IMR-90 (cell line): ENCODE measurements around the gene ZCCHC24. TPM values are rescaled to one million over a fixed set of nuclear protein-coding genes. Genes with fewer than 3 reads are reported as not detected.

Source experiments
- ATAC-seq: fragments of 200-7000 bp; cut with Tn5 transposase; 2 replicates; pipeline ENCODE4 v1.9.1; 2020; ENCODE audit warnings: low read depth, mild to moderate bottlenecking, moderate library complexity
- BruUV-seq: library from RNA; stranded (reverse); fragments of 400-500 nt; replicated peaks from 2 replicates; lab custom pipeline; 2021; lab: Mats Ljungman, UMichigan
- CTCF ChIA-PET: fragments of 300-600 bp; formaldehyde crosslinking; extraction: SDS; loops from one replicate; lab custom pipeline; 2021; ENCODE audit warnings: antibody characterized with exemption; lab: Yijun Ruan, JAX
- POLR2A ChIA-PET: fragments of 300-600 bp; sonication (Branson Sonifier 250); formaldehyde crosslinking; loops from one replicate; lab custom pipeline; 2022; ENCODE audit warnings: antibody characterized with exemption; ENCODE audit not compliant: unreplicated experiment; lab: Charles Lee
- DNase-seq: peaks from one replicate; pipeline ENCODE4 v3.0.0; 2013
- H2AFZ ChIP-seq: replicated peaks from 2 replicates; pipeline ENCODE3; 2013; ENCODE audit warnings: low read length, mild to moderate bottlenecking; ENCODE audit not compliant: poor library complexity
- H2AK5ac ChIP-seq: 2 replicates; pipeline ENCODE4 v1.6.1; 2013; ENCODE audit warnings: low read depth, low read length, inconsistent platforms
- H2AK9ac ChIP-seq: replicated peaks from 2 replicates; pipeline ENCODE3; 2013; ENCODE audit warnings: mild to moderate bottlenecking, low read depth, low read length, moderate library complexity; ENCODE audit not compliant: poor library complexity
- H2BK120ac ChIP-seq: 2 replicates; pipeline ENCODE4 v1.6.1; 2013; ENCODE audit warnings: low read depth, low read length, inconsistent platforms
- H2BK15ac ChIP-seq: 3 replicates; pipeline ENCODE4 v1.6.1; 2013; ENCODE audit warnings: low read depth, low read length, inconsistent platforms
- H2BK20ac ChIP-seq: 2 replicates; pipeline ENCODE4 v1.6.1; 2013; ENCODE audit warnings: low read depth, mild to moderate bottlenecking, inconsistent platforms, low read length, moderate library complexity
- H2BK5ac ChIP-seq: 2 replicates; pipeline ENCODE4 v1.6.1; 2013; ENCODE audit warnings: mild to moderate bottlenecking, low read depth, low read length, inconsistent platforms; ENCODE audit not compliant: poor library complexity, severe bottlenecking
- H3K14ac ChIP-seq: replicated peaks from 2 replicates; pipeline ENCODE4 v1.6.1; 2013; ENCODE audit warnings: low read depth, low read length, inconsistent platforms
- H3K18ac ChIP-seq: 2 replicates; pipeline ENCODE4 v1.6.1; 2013; ENCODE audit warnings: low read depth, low read length, control low read depth
- H3K23ac ChIP-seq: 2 replicates; pipeline ENCODE4 v1.6.1; 2013; ENCODE audit warnings: low read depth, low read length, inconsistent platforms
- H3K27ac ChIP-seq: 2 replicates; pipeline ENCODE4 v1.5.1; 2013; ENCODE audit warnings: mild to moderate bottlenecking, control low read depth, low read length; ENCODE audit not compliant: insufficient read depth
- H3K27me3 ChIP-seq: 2 replicates; pipeline ENCODE4 v1.6.1; 2013; ENCODE audit warnings: low read length; ENCODE audit not compliant: control insufficient read depth, insufficient read depth
- H3K36me3 ChIP-seq: 2 replicates; pipeline ENCODE4 v1.6.1; 2013; ENCODE audit warnings: low read length, mixed read lengths; ENCODE audit not compliant: control insufficient read depth, insufficient read depth
- H3K4ac ChIP-seq: 2 replicates; pipeline ENCODE4 v1.6.1; 2013; ENCODE audit warnings: low read depth, low read length, inconsistent platforms
- H3K4me1 ChIP-seq: 2 replicates; pipeline ENCODE4 v1.6.1; 2013; ENCODE audit warnings: low read length, mixed read lengths; ENCODE audit not compliant: control insufficient read depth, insufficient read depth
- H3K4me2 ChIP-seq: 2 replicates; pipeline ENCODE4 v1.6.1; 2013; ENCODE audit warnings: low read depth, mild to moderate bottlenecking, control low read depth, low read length, moderate library complexity
- H3K4me3 ChIP-seq: 2 replicates; pipeline ENCODE4 v1.5.1; 2013; ENCODE audit warnings: low read depth, mild to moderate bottlenecking, control low read depth, low read length, moderate library complexity; ENCODE audit not compliant: insufficient read depth
- H3K56ac ChIP-seq: 2 replicates; pipeline ENCODE4 v1.6.1; 2013; ENCODE audit warnings: low read length, inconsistent platforms; ENCODE audit not compliant: insufficient read depth; ENCODE audit errors: extremely low read depth
- H3K79me1 ChIP-seq, 2 experiments: 2 replicates each; pipeline ENCODE4 v1.6.1; 2013; ENCODE audit warnings: low read length in 2 of 2, inconsistent platforms in 1 of 2, low read depth in 1 of 2
- H3K9ac ChIP-seq: 2 replicates; pipeline ENCODE4 v1.6.1; 2013; ENCODE audit warnings: low read depth, low read length, control low read depth
- H3K9me1 ChIP-seq: 2 replicates; pipeline ENCODE4 v1.6.1; 2013; ENCODE audit warnings: low read length, inconsistent platforms; ENCODE audit not compliant: insufficient read depth
- H3K9me3 ChIP-seq: 2 replicates; pipeline ENCODE4 v1.6.1; 2013; ENCODE audit warnings: low read length; ENCODE audit not compliant: control insufficient read depth, insufficient read depth
- H4K20me1 ChIP-seq: 2 replicates; pipeline ENCODE4 v1.6.1; 2013; ENCODE audit warnings: low read length, inconsistent platforms; ENCODE audit not compliant: insufficient read depth
- H4K5ac ChIP-seq: 2 replicates; pipeline ENCODE4 v1.6.1; 2013; ENCODE audit warnings: mild to moderate bottlenecking, low read depth, low read length, control low read depth
- H4K8ac ChIP-seq, 2 experiments: 2 replicates each; pipeline ENCODE4 v1.6.1; 2013; ENCODE audit warnings: low read depth in 2 of 2, low read length in 2 of 2, control low read depth in 1 of 2, inconsistent platforms in 1 of 2
- H4K91ac ChIP-seq: 2 replicates; pipeline ENCODE4 v1.6.1; 2013; ENCODE audit warnings: low read depth, low read length, inconsistent platforms; ENCODE audit not compliant: insufficient read depth
- BHLHE40 ChIP-seq: fragments of 150-350 bp; IDR thresholded peaks from 2 replicates; pipeline ENCODE4 v1.6.1; 2016; ENCODE audit warnings: mild to moderate bottlenecking, low read depth, low read length
- FOS ChIP-seq: fragments of 150-350 bp; IDR thresholded peaks from 2 replicates; pipeline ENCODE4 v1.6.1; 2016; ENCODE audit warnings: low read depth, low read length
- MAFK ChIP-seq: IDR thresholded peaks from 2 replicates; pipeline ENCODE4 v1.6.1; 2012; ENCODE audit warnings: low read depth, low read length, improper control_type of control experiment
- MXI1 ChIP-seq: IDR thresholded peaks from 2 replicates; pipeline ENCODE4 v1.6.1; 2012; ENCODE audit warnings: low read depth, mild to moderate bottlenecking, low read length, moderate library complexity, borderline replicate concordance
- POLR2A ChIP-seq: IDR thresholded peaks from 2 replicates; pipeline ENCODE4 v1.6.1; 2012; ENCODE audit warnings: mild to moderate bottlenecking, low read depth, low read length
- SMC3 ChIP-seq: fragments of 150-350 bp; IDR thresholded peaks from 2 replicates; pipeline ENCODE4 v1.6.1; 2016; ENCODE audit warnings: low read depth, mild to moderate bottlenecking, antibody characterized with exemption, low read length, moderate library complexity
- WGBS, 2 experiments: methylation state at CpG; one replicate each; pipeline versions ENCODE4 v1.1.5 to v1.1.7; 2013; ENCODE audit warnings: missing lambda C conversion rate in 2 of 2; ENCODE audit not compliant: insufficient read length in 1 of 2; ENCODE audit errors: extremely low coverage in 2 of 2; 5-methylcytosine and 5-hydroxymethylcytosine counted together
- dilution Hi-C: fragments of 300-500 bp; cut with HindIII; formaldehyde crosslinking; loops from one replicate; pipeline ENCODE4 v1.14.3; 2018; ENCODE audit warnings: low sequenced_read_pairs; ENCODE audit not compliant: unreplicated experiment
- in situ Hi-C: fragments of 300-500 bp; cut with MboI; formaldehyde crosslinking; loops from 3 replicates; pipeline ENCODE4 v1.14.3; 2019; ENCODE audit warnings: low sequenced_read_pairs, inconsistent platforms, mixed read lengths
- intact Hi-C: fragments of 100-400 bp; cut with micrococcal nuclease; formaldehyde crosslinking; loops from 2 replicates; pipeline ENCODE4 v1.10.0; 2022
- polyA plus RNA-seq, 3 experiments: library from polyadenylated mRNA; depleted of rRNA; stranded (reverse); fragments of >200 nt; gene quantifications; 2 replicates each; pipeline ENCODE4 v1.2.3, GENCODE V29; 2012; ENCODE audit warnings: low replicate concordance in 1 of 3
- total RNA-seq: library from RNA; depleted of rRNA; stranded (reverse); fragments of >200 nt; gene quantifications from 2 replicates; pipeline ENCODE4 v1.2.3, GENCODE V29; 2012
- TF ChIP-seq, protein P1 (sequence below): conservative IDR thresholded peaks from 2 replicates; pipeline ENCODE4 v1.5.1; 2012; ENCODE audit warnings: mild to moderate bottlenecking, low read depth, low read length, improper control_type of control experiment

Gene ZCCHC24
- total and polyA plus RNA-seq, 2 of the 4 experiments (the other 2 are of a cell fraction), result 15.1 to 25.9 TPM

DNA sequence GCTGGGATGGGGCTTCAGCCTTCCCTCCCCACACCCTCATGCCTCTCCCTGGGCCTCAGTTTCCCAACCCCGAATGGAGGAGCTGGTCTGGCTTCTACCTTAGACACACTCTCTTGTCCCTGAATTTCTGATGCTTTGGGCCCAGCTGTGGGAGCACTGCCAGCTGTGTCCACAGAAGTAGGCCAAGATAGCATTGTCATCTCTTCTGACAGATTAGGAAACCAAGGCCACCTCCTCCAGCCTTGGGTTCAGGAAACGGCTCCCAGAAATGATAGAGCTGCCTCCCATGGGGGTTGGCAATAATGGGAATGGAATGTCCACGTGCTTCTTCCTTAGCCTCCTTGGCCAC is 96.8 kb downstream of the ZCCHC24 start:
- Histone ChIP-seq H3K79me1 (peaks cover 30 to 47% of the 10 kb centered on the region in 2 experiments), H2AK9ac (peak overlapping the region; percentile 95), H3K14ac (peak overlapping the region; percentile 94), H2AFZ (no peak overlapping the region), H3K56ac (no peak overlapping the region), H3K4me3 (peak overlapping the region; percentile 90), H3K27me3 (no peaks in the 10 kb centered on the region), H3K4me2 (peak overlapping the region; percentile 97), H4K5ac (peak overlapping the region; percentile 64; the same call in 1 of the 2 replicates), H3K9me3 (no peaks in the 10 kb centered on the region), H3K27ac (peak overlapping the region; percentile 70), H2BK15ac (0 out of 3 replicates have a peak overlapping the region, but pooled peaks have one; percentile 0), H3K9me1 (peaks cover 20% of the 10 kb centered on the region), H3K9ac (peak overlapping the region; percentile 90), H2BK5ac (peak overlapping the region; percentile 59), H3K4ac (peak overlapping the region; percentile 79), H3K18ac (0 out of 2 replicates have a peak overlapping the region, but pooled peaks have one; percentile 17), H2AK5ac (peak overlapping the region; percentile 82; the same call in 1 of the 2 replicates), H3K4me1 (peaks cover 15% of the 10 kb centered on the region), H3K36me3 (peaks cover 42% of the 10 kb centered on the region), H4K8ac (peak overlapping the region; percentile 71 to 87; a peak in 2 of 4 replicates), H2BK20ac (no peak overlapping the region), H2BK120ac (no peak overlapping the region), H3K23ac (peak overlapping the region; percentile 89), H4K20me1 (peaks cover 45% of the 10 kb centered on the region), H4K91ac (peak overlapping the region; percentile 54)
- no peak for TF ChIP-seq MXI1
- TF ChIP-seq MAFK, result no peak
- no peak for TF ChIP-seq FOS
- TF ChIP-seq, protein P1, sequence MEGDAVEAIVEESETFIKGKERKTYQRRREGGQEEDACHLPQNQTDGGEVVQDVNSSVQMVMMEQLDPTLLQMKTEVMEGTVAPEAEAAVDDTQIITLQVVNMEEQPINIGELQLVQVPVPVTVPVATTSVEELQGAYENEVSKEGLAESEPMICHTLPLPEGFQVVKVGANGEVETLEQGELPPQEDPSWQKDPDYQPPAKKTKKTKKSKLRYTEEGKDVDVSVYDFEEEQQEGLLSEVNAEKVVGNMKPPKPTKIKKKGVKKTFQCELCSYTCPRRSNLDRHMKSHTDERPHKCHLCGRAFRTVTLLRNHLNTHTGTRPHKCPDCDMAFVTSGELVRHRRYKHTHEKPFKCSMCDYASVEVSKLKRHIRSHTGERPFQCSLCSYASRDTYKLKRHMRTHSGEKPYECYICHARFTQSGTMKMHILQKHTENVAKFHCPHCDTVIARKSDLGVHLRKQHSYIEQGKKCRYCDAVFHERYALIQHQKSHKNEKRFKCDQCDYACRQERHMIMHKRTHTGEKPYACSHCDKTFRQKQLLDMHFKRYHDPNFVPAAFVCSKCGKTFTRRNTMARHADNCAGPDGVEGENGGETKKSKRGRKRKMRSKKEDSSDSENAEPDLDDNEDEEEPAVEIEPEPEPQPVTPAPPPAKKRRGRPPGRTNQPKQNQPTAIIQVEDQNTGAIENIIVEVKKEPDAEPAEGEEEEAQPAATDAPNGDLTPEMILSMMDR, result no peak
- TF ChIP-seq BHLHE40, result no peak
- TF ChIP-seq SMC3, result no peak
- TF ChIP-seq POLR2A, result no peak
- dilution Hi-C loops (no loop called here), intact Hi-C loops (no loop called here), in situ Hi-C loops (no loop called here)
- no peak for ATAC-seq
- ChIA-PET CTCF (no interaction called here), POLR2A (no interaction called here)
- no peak for DNase-seq
- 80% methylated on average over 1 of the region's 3 CpGs; no CpG with 5 or more reads in 1 of the 2 experiments for WGBS, 2 experiments
- BruUV-seq, result no TSS peak
